GM19023 (cell line): ENCODE data around the gene MUC15.
"Not testable (repeated sequence)": the region's sequence is repeated elsewhere in the genome, so short reads cannot be mapped to it uniquely, and the experiment has no call there.

ENCODE experiments used
- ATAC-seq: cut with Tn5 transposase; IDR thresholded peaks from one replicate; pipeline ENCODE4 v1.9.1; 2021; ENCODE audit warnings: mild to moderate bottlenecking, moderate library complexity; ENCODE audit not compliant: unreplicated experiment

MUC15 gene, protein sequence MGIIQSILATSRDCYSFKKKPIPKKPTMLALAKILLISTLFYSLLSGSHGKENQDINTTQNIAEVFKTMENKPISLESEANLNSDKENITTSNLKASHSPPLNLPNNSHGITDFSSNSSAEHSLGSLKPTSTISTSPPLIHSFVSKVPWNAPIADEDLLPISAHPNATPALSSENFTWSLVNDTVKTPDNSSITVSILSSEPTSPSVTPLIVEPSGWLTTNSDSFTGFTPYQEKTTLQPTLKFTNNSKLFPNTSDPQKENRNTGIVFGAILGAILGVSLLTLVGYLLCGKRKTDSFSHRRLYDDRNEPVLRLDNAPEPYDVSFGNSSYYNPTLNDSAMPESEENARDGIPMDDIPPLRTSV

DNA sequence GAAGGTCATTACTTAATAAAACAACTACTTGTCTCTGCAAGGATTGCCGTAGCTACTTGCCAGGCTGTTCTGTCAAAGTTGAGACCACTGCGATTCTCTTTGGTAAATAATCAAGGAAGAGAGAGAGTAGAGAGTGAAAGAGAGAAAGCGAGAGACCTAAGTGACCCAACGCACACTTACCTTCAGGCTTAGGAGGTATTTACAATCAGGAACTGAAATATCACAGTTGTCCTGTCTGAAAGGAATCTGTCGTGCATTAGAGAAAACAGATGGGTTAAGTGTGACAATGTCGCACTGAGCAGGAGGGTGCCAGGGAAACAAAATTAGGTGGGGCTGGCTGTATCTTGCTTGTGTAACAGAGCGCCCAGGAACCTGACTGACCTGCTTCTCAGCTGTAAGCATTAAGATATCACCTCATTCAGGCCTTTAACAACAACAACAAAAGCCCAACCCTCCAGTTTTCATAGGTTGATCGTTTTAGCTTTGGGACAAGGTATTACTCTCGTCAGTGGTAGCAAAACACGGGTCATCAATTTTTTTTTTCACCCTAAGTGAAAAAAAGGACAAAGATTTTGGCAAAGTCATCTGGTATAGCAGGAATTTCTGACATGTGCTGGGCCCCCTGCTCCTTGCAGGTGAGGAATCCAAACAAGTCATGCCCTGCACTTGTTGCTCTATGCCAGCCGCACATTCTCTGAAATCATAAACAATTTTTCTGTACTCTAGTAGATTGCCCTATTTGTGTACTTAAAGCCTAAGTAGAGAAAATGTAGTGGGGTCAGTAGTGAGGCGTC lies at the start of gene MUC15:
Gene MUC15 (minus strand): TSS at position 403 of the 794 bp plus-strand sequence. CDS start 5,169 bp downstream, outside the sequence.
- no peak for ATAC-seq

DNA sequence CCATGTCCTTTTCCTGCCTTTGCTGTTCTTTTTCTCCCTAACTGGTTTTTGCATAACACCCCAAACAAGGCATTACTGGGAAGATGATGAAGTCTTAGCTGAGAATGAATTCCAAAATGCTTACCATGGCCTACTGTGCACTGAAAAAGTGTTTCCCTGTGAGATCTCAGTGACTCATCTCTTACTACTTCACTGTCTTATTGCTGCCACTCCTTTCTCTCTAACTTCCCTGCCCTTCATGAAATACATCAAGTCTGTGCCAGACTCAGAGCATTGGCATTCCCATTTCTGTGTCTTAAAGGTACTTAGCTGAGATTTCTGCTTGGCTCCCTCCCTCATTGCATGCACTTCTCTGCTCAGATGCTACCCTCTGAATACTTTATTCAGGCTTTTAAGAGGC lies 49.1 kb upstream of the MUC15 start:
- no peak for ATAC-seq

DNA sequence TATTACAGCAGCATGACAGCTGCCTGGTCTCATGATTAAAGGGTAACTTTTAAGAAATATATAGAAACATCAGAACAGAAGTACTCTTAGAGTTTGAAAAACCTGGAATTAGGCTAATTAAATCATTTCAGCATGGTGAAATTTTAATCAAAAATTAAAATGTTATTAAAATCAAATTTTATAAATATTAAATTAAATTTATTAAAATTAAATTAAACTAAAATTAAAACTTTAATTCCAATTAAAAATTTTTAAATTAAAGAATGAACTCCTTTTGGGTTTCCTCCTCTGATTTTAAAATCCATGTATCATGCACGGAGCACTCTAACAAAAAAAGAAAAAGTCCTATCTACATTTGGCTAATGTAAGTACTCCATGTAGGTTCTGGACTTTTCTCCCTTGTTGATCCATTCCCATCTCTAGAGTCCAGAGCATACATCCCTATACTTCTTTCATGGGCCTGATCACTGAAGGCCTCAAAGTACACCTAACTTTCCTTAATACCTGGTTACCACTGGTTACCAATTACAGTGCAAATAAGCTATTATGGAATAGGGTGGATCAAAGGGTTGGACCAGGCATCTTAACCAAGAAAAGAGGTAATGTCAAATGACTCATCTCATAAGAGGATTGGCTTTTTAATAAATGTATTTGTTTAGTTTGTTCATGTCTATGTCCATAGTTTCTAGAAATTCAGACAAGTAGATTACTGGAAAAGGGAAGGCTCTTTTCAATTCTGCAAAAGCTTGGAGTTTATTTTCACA lies 48.4 kb upstream of the MUC15 start:
- no peak for ATAC-seq

DNA sequence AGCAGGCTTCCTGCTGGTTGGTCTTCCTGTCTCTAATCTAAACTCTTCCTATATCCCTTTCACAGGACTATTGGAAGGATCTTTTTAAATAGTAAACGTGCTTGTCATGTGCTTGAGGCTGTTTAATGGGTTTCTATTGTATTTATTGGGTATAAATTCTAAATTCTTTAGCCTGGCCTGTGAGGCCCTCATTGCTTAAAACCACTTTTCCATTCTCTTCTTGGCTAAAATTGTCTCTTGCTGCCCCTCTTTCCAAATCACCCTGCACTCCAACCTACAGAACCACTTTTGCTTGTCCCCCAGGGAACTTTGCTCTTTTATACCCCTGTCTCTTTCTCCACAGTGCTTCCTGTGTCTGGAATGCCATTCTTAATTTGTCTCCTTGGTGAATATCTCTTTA lies 46.4 kb upstream of the MUC15 start:
- ATAC-seq, result no peak

DNA sequence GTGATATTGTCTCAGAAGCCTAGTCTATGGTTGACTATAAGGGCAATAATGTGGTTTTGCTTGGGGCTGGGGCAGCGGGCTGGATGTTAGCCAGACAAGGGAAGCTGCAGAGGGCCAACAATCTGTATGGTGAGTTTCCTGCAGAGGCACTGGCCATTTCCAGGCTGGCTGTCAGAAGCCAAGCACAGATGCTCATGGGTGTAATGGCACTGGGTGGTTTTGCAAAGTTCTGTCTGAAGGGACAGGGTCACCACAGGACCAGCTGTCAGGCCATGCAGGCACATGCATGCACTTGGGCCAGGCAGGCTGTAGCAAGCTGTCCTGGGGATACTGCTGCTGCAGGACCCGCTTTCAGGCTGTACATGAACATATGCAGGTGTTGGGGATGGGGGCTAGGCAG lies 41.7 kb upstream of the MUC15 start:
- no peak for ATAC-seq

DNA sequence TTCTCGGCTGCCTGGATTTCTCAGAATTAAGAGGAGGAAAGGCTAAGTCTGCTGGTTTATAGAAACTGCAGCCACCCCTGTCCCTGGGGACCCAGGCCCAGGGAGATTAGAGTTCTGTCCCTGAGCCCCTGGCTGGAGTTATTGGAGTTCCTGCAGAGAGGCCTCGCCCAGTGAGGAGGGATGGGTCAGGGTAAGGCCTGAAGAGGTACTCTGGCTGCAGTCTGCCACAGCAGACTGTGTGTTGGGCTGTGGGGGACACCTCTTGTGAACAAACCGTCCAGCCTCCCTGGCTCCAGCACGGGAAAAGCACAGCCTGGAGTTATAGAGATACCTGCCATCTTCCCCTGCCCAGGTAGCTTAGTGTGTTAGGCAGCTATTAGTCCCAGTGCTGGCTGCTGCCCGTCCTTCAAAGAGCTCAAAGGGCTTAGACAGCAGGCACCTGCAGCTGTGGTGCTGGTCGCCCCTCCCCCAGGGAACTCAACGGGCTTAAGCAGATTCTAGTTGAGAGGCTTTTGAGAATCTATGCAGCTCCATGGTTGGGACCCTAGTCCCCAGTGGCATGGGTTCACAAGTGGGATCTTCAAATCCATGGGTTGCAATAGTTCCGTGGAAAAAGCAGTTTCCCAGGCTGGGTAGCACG lies 36.6 kb upstream of the MUC15 start:
- peak; percentile 45 for ATAC-seq

DNA sequence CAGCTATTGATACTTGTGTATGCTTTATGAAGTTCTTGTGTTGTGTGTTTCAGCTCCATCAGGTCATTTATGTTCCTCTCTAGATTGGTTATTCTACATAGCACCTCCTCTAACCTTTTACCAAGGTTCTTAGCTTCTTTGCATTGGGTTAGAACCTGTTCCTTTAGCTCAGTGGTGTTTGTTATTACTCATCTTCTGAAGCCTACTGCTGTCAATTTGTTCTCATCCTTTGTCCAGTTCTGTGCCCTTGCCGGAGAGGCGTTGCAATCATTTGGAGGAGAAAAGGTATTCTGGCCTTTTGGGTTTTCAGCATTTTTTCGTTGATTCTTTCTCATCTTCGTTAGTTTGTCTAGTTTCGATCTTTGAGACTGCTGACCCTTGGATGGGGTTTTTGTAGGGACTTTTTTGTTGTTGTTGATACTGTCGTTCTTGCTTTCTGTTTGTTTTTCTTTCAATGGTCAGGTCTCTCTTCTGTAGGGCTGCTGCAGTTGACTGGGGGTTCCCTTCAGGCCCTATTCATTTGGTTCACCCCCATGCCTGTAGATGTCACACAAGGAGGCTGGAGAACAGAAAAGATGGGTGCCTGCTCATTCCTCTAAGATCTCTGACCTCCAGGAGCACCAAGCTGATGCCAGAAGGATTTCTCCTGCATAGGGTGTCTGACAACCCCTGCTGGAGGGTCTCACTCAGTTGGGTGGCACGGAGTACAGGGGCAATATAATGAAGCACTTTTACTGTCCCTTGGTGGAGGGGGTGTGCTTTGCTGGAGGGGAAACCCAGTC lies 35.9 kb upstream of the MUC15 start:
- peak; percentile 79 for ATAC-seq

DNA sequence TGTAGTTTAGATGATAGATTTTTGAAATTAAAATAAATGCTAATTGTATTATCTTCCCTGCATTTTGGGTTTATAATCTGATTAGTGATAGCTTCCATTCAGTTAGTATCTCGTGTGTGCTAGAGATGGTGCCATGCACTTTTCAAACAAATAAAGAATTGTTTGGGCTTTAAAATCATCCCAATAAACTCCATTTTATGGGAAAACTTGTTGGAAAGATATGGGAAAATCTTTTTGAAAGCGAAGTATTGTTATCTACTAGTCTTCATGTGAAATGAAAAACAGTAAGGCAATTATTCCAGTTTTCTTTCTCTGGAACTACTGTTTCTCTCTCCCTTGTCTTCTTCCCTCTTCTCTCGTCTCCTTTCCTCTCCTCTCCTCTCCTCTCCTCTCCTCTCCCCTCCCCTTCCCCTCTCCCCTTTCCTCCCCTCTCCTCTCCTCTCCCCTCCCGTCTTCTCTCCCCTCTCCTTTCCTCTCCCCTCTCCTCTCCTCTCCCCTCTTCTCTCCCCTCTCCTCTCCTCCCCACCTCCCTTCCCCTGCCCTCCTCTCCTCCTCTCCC lies 27.9 kb upstream of the MUC15 start:
- ATAC-seq, result no peak

DNA sequence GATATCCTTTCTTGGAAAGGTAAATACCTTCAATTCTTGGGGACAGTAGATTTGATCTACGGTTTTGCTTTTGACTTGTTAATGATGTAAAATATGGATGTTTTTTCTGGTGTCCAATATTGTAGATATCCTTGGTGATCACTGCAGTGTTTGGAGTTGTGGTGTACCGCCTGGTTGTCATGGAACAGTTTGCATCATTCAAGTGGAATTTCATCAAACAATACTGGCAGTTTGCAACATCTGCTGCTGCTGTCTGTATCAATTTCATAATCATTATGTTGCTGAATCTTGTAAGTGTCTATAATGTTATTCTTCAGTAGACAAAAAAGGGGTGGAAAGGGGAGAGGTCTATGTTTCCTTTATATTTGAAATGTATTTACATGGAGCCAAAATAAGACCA lies 27.4 kb upstream of the MUC15 start:
- no peak for ATAC-seq

DNA sequence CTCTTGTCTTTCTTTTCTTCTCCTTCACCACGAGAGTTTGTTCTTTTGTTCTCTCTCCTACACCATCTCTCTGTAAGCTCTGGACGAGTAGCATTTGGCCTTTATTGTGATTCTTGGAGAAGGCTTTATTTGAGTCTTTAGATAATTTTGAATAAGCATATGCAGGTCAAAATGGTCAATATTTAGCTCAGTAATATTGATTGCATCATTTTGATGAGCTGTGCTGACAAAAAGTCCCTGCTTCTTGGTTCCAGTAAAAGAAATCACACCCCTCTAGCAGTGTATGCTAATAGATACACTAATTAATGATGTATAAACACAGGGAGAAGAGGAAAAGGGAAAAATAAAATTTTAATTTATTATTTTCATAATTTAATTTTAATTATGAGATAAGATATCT lies 25.8 kb upstream of the MUC15 start:
- ATAC-seq, result no peak

DNA sequence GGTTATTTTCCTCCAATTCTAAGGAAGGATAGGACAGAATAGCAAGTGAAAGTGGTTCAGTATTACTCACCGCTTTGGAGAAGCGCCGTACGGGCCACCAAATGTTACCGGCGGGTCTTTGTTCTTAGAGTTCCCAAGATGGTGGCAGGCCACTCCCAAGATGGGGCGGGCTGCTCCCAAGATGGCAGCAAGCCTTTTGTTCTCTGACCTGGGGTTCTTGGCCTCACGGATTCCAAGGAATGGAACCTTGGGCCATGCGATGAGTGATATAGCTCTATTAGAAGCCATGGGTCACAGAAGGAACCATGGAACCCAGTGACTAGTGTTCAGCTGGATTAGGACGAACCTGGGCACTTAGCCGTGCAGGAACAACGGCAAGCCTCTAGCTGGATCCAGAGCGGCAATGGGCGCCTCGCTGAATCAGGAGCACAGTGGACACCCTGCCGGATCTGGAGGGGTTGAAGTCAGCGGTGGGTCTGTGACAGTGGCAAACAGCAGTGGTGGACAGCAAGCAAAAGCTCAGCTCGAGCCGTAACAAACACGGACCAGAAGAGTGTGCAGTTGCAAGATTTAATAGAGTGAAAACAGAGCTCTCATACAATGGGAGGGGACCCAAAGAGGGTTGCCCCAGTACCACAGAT lies 25.1 kb upstream of the MUC15 start:
- not testable (repeated sequence) for ATAC-seq

DNA sequence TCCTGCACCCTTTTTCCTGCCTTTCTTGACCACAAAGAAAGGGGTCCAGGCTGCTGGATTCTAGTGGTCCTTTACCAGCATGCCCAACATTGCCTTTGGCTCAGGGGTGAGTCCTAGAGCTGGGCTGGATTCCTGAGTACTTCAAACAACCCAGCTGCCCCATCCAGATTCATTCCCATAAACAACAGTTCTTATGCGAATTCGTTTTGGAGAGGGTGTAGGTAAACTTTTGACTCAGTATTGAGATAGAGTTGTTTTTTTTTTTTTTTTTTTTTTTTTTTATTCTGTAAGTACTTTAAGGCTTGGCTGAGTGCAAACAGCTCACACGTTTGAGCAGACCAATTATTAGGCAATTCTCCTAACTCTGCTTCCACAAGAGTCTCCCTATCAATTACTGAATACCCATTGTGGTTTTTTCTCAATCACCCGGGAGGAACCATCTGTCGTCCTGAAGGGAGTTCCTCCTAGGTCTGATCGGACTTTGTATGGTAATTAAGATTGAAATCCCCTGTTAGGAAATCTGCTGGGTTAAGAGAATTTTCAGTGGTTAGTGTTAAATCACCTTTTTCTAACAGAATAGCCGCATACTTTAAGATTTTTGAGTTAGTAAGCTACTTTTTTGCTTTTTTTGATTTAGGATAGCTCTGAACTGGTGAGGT lies 23.3 kb upstream of the MUC15 start:
- ATAC-seq, result not testable (repeated sequence)

DNA sequence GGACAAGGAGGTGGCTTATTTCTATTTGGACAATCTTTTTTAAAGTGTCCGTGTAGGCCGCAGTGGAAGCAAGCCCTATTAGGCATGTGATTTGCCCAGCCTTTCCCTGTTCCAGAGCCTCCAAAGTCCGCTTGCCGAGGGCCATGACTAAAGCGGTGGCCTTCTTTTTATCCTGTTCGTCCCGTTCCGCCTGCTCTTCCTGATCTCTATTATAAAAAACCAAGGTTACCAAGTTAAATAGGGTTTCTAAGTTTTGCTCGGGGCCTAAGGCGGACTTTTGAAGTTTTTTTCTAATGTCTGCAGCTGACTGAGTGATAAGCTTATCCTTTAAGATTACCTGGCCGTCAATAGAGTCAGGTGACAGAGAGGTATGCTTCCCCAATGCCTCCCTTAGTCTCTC lies 21.6 kb upstream of the MUC15 start:
- ATAC-seq, result no peak

DNA sequence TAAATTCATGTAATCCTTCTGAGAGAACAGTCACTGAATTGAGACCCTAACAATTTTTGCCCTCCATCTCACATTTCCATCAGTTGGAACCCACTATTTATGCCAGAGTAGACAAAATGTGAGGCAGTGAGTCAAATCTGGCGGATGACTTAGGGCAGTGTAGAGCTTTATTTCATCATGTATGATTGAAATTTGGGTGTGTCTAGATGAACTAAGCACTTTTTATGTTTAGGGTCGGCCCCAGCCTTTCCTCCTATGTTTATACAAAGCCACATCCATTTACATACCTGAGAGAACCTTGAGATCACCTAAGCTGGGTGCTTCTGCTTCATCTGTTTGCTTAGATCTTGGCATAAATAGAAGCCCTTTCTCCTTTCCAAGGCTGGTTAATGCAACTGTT lies 15.0 kb upstream of the MUC15 start:
- no peak for ATAC-seq

DNA sequence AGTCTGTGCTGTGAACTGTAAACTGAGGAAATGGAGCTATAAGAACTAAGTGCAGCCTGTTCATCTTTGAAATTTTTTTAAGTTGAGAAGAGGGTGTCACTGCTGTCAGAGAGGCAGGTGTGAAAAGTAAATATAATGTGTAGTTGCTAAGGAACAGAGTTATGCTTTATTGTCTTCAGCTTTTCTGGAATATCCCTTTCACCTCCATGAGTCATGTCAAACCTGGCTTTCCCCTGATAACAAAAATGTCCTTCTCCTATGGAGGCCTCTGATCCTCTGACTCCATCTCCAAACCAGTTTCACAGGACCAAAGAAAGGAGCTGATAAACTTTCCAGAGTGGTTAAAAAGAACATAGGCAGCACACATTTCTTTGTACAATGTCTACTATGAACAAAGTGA lies 12.8 kb upstream of the MUC15 start:
- ATAC-seq, result no peak

DNA sequence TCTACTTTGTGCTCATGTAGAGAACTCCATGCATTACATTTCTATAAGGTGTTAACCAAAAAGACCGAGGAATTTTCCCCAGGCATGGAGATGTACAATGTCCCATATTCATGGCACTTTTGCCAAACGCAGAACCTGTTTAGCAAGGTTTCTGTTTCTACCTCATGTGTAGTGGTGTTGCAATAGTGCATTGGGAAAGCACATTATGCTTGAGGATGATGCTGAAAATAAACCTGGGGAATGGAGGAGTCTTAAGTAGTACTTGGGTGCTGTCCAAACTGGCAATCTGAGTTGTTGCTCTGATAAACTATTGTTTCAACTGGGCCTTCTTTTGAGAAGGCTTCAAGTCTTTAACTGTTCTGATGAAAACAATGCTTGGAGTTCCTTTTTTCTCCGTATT lies 11.5 kb upstream of the MUC15 start:
- no peak for ATAC-seq

DNA sequence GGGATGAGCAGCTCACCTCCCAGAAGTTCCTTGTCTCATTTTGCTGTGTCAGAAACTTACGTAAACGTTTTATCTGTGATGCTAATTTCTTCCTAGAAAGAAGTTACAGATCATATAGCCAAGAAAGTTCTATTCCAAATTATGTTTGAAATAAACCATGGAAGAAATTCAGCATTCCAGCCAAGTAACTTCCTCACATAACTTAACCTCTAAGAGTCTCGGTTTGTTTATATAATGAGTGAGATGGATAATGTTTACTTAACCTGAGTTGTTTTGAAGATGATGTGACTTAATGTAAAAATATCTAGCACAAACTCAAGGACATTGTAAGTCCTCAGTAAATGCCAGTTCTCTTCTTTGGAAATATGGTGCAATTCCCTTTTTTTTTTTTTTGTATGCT lies 8.9 kb upstream of the MUC15 start:
- ATAC-seq, result no peak

DNA sequence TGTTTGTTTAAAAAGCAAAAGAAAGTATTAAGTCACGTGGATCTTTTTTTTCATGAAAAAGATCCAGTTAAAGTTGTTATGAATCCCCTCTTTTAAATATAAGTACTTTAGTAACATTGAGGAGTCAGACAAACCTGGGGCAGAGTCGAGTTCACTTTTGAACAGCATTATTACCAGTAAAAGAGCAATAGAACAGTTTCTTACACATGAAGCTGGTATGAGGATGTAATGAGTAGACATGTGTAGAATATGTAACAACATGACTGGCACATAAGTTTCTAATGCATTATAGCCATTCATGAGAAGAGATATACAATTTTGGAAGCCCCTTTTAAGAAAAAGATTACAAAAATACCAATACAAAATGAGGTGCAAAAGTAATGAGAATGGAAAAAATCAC lies 7.6 kb upstream of the MUC15 start:
- ATAC-seq, result no peak
